Stimulated activated CD4-positive, alpha-beta T cell treated with anti-CD3 and anti-CD28 coated beads, TNF-alpha, amount 100 ng/mL, for 1 hour (primary cell): Measurements from ENCODE around the gene DEAF1.
A peak's percentile ranks its signal among the peaks of the same experiment; 100 is the strongest.

Experiments
- DNase-seq, 3 donors: peaks; one replicate each; pipeline ENCODE4 v3.0.0-alpha.2; 2020; ENCODE audit warnings: low read depth in 3 of 3, low spot score in 1 of 3

Gene DEAF1

DNA sequence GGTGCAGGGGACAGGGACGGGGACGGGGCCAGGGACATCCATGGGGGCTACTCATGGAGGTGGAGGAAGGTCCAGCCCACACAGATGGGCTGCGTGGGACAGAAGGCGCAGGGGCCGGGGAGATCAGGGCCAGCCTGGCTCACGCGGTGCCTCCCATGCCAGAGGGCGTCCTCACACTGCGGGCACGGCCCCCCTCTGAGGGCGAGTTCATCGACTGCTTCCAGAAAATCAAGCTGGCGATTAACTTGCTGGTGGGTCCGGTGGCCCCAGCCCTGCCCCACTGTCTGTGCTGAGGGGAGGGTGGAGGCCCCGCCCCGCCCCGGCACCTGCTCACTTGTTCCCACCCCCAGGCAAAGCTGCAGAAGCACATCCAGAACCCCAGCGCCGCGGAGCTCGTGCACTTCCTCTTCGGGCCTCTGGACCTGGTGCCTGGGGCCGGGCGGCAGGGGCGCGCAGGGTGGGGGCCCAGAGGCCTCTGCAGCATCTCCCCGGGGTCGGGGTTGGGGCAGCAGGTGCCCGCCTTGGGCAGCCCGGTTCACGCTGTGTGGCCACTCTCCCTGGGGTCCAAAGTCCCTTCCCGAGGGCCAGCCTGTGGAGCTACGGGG is 26.8 kb upstream of the DEAF1 start:
- DNase-seq, result no peak

DNA sequence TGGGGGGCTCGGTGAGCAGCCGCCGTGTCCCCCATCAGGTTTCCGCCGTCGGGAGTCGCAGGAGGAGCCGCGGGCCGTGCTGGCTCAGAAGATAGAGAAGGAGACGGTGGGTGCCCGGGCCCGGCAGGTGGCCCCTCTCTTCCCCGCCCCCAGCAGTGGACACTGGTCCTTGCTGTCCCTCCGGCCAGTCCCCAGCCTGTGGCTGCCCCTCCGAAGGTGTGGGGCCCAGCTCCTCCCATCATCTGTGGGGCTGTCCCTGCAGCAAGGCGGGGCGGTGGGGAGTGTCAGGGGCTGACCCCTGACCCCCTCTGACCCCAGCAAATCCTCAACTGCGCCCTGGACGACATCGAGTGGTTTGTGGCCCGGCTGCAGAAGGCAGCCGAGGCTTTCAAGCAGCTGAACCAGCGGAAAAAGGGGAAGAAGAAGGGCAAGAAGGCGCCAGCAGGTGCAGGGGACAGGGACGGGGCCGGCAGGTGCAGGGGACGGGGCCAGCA is 26.3 kb upstream of the DEAF1 start:
- no peak for DNase-seq

DNA sequence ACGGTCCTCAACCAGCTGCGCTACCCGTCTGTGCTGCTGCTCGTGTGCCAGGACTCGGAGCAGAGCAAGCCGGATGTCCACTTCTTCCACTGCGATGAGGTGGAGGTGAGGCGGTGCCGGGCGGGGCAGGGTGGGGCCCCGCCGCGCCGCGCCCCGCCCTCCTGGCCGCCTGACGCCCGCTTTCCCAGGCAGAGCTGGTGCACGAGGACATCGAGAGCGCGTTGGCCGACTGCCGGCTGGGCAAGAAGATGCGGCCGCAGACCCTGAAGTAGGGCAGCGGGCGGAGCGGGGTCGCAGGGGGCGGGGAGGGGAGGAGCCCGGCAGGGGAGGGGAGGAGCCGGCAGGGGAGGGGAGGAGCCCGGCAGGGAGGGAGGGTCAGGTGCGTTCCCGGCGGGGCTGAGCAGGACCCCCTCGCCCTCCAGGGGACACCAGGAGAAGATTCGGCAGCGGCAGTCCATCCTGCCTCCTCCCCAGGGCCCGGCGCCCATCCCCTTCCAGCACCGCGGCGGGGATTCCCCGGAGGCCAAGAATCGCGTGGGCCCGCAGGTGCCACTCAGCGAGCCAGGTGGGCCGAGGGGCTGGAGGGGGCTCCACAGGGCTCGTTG is 25.7 kb upstream of the DEAF1 start:
- peak in 1 of 3 donors; percentile 22 for DNase-seq

DNA sequence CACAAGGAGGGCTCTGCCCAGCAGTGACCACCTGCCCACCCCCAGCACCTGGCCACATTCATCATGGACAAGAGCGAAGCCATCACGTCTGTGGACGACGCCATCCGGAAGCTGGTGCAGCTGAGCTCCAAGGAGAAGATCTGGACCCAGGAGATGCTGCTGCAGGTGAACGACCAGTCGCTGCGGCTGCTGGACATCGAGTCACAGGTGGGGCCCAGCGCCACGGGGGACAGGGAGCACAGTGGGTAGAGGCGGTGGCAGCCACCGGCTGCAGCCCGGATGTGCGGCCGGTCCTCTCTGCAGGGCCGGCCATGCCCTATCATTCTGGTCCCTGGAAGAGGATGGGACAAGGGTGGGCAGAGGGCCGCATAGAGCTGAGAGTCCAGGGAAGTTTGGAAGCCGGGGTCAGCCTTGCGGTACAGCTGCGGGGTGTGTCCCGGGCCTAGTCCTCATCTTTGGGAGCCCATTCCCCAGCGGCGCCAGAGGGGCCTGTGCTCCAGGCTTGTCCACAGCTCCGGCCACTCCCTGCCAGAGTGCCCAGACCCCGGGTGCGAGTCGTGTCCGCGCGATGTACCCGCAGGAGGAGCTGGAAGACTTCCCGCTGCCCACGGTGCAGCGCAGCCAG is 25.1 kb upstream of the DEAF1 start:
- DNase-seq, result no peak

DNA sequence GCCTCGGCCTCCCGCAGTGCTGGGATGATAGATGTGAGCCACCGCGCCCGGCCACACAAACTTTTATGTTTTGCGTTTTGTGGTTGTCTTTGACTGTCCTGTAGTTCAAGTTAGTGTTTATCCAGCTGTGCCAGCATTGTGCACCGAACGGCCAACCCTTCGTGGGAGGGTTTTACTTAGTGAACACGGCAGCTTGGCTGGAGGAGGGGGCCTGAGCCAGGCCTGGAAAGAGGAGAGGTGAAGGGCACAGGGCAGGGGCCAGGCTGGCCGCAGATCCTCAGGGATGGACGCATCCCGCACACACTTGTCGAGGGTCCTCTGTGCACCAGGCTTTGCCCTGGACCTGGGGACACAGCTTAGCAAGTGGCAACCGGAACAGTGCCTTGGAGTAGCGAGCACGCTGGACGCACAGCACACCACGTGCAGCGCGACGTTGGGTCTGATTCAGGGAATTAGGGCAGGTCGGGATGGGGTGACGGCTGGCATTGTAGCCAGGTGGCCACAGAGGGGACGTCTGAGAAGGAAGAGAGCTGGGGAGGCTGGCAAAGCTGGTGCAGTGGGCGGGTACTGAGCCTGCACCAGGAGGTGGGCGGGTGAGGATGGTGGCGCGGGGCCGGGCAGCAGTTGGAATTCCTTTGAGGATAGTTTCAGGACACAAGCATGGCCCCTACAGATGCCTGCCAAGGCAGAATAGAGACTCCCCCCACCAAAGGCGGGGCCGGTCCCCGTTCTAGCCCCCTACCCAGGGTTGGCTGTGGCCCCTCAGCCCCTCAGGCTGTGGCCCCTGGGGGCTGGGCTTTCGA is 24.4 kb upstream of the DEAF1 start:
- no peak for DNase-seq

DNA sequence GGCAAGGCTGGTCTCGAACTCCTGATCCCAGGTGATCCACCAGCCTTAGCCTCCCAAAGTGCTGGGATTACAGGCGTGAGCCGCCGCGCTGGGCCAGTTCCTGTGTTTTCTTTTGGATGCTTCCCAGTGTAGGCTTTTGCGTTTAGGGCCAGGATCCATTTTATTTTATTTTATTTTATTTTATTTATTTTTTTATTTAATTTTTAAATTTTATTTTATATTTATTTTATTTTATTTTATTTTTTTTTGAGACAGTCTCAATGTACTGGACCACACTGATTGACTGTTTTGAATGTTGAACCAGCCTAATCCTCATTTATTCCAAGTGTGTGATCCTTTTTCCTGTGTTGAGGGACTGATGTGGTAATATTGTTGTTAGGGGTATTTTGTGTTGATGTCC is 19.4 kb upstream of the DEAF1 start:
- no peak for DNase-seq

DNA sequence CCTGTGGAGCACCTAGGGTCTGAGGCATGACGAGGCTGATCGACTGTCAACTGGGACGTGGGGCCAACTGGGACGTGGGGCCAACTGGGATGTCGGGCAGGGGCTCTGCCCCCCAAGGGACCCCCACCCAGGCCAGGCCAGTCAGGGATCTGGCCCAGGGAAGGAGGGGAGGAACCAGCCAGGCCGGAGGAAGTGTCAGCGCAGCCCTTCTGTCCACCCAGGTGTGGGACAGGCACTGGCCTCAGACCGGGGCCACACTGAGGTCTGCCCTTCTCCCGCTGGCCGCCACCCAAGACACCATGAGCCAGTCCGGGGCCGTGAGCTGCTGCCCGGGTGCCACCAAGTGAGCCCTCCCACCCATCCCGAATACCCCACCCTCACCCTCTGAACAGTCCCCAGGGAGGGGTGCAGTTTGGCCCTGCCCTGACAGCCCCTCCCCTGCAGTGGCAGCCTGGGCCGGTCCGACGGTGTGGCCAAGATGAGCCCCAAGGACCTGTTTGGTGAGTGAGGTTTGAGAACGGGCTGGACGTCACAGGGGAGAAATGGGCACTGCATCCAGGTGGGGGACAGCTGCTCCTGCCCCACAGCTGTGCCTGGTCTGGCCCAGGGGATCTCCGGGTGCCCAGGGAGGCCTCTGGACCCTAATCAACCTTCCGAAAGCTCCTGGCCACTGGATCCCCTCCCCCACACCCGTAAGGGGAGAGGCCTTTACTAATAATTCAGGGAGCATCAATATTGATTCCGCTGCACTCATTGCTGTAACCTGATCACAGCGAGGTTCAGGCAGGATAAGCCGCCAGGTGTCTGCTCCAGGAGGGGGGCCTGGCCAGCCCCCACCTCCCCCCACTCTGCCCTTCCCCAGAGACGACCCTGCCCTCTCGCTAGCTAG is 14.3 kb upstream of the DEAF1 start:
- no peak for DNase-seq

DNA sequence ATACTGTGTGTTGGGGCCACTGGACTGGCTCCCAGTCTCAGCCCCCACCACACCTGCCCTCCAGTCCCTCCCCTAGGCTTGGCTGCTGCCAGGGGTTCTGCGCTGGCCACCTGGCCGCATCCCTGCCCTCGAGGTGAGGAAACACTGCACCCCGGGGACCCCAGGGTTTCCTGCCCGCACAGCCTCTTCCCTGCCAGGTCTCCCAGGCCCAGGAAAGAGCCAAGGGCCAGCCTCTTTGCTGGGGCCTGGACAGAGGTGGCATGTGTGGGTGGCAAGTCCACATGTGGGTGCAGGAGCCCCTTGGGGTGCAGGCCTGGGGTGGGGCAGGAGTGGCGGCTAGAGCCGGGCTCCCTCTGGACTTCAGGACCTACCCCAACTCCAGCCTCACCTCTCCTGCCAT is 13.5 kb upstream of the DEAF1 start:
- DNase-seq, result no peak

DNA sequence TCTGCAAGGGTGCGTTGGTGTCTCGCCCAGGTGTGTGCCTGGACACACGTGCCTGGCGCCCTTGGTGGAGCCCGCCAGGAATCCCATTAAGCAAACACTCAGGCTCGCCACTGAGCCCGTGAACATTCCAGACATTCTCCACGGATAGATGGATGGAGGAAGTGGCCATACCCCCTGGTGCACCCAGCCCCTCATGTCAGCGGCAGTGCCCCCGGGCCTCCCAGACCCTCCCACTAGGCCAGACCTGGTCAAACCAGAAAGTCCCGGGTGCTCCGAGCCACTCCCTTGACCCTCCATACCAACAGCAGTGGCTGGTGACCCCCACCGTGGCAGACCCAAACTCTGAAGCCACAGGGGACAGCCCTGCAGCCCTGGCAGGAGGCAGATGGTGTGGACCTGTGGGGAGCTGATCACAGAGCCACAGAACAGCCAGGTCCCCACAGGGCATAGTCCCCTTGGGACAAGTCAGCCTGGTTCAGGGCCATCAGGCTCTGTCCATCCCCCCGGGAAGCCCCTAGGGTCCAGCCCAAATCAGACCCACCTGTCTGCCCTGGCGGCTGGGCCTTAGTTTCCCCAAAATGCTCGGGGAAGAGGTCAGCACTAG is 12.9 kb upstream of the DEAF1 start:
- DNase-seq, result no peak

DNA sequence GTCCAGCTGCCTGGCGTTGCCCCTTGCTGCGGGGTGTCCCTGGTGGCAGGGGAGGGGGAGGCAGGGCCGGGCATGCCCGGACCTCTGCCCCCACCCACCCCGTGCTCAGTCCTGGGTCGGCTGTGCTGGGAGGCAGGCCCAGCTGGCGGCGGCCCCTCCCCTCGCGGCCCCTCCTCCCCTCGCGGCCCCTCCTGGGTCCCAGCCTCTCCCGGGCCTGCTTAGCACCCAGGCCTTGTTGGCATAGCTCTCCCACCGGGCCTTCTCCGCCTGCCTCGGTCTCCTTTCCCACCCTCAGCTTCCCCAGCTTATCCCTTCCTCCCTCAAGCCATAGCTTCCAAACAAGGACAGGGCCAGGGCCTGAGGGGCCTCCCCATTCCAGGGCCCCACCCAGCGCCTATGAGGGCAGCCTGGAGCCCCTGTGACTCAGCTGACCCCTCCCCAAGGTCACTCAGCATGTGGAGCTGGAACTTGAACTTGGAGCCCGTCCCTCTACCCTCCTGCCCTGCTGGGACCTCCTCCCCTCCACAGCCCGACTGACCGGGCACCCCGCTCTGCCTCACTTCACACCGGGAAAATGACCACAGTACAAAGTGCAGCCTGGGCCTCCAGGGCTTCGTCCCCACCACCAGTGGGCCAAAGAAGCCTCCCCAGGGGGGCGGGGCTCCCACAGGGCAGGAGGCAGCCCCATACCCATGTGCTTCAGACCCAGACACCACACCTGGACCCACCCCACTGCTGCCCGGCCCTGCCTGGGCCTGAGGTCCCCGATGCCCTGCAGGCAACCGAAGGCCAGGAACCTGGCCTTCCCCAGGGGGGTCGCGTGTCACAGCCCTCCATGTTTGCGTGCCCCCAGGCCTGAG is 12.2 kb upstream of the DEAF1 start:
- DNase-seq, result no peak

DNA sequence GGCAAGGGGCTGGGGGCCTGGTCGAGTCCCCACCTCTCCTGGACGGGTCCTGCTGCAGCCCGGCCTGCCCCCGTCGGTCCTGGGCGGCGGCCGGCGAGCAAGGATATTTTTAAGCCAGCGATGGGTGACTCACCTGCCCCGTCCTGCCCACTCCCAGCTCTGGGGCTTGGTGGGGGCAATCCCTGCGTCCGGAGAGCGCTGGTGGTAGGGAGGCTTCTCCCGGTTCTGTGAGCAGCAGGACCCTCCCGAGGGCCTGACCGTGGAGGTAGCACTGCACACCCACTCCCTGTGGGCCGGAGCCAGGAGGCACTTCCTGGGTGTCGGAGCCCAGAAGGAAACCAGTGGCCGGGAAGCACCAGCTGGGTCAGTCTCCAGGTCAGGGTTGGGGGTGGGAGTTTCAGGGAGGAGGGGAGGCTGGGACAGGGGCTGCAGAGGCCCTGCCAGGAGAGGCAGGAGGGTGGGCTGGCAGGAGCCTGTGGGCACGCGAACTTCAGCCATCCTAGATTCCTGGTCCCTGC is 11.5 kb upstream of the DEAF1 start:
- no peak for DNase-seq

DNA sequence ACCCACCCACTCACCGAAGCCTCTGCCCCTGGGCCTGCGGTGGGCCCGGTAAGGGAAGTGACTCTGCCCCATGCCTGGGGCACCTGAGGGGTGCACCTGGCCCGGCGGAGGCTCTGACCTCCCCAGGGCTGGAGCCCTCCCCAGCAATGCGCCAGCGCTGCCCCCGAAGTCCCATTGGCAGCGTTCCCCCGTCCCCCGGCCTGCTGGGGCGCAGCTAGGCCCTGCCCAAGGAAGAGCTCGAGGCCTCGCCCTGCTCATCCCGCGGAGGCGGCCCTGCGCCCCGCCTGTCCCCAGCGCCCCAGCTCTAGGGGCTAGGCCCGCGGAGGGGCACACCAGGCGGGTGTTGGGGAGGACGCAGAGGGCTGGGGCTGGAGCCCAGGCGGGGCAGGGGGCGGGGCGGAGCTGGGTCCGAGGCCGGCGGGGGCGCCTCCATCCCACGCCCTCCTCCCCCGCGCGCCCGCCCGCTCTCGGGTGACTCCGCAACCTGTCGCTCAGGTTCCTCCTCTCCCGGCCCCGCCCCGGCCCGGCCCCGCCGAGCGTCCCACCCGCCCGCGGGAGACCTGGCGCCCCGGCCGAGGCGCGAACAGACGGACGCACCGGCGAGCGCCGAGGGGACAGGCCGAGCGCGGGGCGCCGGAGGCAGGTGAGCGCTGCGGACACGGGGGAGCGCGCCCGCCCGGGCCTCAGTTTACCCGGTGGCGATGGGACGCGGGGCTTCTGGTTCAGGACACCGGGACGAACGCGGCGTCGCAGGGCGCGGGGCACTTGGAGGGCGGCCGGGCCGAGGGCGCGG is 10.8 kb upstream of the DEAF1 start, which contains the start of gene EPS8L2:
TSS of gene EPS8L2 (plus strand) at position 586 of the 793 bp plus-strand sequence. CDS start 3,177 bp downstream, outside the sequence.
- DNase-seq, result no peak

DNA sequence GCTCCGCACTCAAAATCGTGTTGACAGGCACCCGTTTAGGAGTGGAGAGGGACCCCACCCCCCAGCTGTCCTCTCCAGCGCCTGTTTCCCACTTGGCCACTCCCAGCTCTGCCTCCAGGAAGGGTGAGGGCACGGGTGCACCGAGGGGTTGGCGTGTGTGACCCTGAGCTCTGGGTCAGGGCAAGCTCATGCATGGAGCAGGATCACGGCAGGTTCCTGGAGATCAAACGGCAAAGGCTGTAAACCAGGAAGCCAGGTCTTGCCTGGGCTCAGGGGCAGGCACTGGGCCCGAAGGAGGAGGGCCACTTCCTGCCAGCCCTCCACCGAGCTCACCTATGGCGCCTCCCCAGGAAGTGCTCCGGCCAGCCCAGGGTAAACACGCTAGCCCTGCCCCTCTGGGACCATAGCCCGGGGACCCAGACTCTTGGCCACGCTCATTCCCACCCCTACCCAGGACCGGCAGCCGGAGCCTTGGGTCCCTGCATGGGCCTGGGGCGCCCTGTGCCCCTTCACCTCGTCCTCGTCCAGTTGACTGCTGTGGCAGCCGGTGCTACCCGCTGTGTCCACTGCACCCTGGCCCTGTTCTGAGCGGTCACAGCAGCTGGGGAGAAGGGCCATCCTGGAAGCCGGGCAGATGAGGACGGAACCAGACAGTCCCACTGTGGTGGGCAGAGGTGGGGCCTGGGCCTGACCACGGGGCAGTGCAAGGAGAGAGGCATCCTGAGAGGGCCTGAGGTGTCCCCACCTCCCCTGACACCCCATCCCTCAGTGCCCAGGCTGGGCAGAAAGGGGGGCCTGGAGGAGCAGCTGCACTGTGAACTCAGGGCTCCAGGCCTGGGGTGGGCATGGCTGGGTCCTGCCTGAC is 10.0 kb upstream of the DEAF1 start:
- no peak for DNase-seq

DNA sequence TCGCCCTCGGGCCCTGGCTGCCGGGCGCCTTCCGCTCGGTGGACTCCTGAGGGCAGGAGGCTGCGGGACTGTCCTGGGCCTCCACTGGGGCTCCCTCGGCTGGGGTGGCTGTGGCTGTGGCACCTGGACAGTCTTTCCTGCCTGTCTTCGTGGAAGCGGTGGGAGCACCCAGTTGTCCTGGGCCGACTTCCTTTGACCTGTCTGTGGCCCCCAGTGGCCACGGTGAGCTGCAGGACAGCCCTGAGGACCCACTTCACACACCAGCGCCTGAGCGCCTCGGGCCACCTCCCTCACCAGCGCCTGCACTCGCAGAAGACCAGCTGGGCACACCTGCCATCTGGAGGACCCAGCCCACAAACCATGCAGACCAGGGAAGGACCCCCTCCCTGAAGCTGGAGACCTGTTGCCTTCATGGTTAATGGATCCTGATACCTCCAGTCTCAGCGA is 9.2 kb upstream of the DEAF1 start:
- no peak for DNase-seq

DNA sequence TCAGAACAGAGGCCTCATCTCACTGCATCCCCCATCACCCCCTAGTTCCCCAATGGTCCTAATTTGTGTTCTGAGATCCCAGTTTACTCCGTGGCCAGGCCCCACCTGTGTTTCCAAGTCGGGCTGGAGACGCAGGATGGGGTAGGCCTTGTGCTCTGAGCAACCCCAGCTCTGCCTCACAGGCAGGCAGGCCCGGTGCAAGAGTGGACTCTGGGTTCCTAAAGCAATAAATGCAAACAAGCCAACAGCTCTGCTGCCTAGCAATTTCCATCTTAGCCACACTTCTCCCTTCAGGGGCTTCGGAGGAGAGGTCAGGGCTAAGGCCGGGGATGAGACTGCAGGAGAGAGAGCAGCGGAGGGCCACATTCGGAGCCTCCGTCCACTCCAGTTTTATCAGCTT is 8.5 kb upstream of the DEAF1 start:
- no peak for DNase-seq

DNA sequence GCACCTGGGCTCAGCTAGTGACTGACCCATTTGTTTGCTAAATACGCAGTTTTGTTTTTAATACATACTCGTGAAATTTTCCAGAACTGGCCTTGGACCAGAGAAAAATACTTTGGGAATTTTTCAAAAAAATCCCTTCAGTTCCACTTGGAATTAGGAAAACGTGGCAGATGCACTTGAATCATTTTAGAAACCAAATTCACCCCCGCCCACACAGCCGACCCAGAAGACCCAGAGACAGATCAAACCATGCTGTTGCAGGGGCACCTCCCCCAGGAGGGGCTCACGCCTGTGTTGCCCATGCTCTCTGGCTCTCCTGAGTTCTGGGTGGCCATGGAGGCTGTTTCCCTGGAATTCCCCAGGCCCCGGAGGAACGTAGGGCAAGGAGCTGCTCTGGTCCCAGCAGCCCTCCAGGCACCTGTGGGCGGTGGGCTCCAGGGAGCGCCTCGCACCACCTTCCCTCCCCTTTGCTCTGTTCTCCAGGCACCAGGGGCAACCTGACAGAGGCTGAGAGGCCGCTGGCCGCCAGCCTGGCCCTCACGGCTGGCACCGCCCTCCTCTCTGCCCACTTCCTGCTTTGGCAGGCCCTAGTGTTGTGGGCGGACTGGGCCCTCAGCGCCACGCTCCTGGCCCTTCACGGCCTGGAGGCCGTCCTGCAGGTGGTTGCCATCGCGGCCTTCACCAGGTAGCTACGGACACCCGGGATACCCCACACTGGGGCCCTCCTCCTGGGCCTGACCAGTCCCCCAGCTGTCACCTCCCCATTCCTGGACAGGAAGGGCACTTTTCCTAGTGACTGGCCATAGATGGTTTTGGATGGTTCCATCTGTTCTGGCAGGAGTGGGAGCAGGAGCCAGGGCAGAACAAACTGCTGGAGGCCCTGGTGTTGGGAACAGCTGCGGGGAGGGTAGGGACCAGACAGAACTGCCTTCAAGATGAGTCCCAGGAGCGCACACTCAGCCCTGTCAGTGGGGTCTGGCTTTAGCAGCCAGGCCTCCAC is 7.7 kb upstream of the DEAF1 start:
- no peak for DNase-seq
